ENCODE measurements around the gene CACNA1A.
A peak's percentile ranks its signal among the peaks of the same experiment; 100 is the strongest.
"Not testable (repeated sequence)": the region's sequence is repeated elsewhere in the genome, so short reads cannot be mapped to it uniquely, and the experiment has no call there.

The CACNA1A gene

GRCh38 chr19:13277104-13277809 is 229.0 kb downstream of the CACNA1A start:
- peak; percentile 48 for DNase-seq (ENCODE audit: low read depth)

GRCh38 chr19:13275016-13275722 is 231.1 kb downstream of the CACNA1A start:
- DNase-seq (ENCODE audit: low read depth): peak; percentile 33

DNA sequence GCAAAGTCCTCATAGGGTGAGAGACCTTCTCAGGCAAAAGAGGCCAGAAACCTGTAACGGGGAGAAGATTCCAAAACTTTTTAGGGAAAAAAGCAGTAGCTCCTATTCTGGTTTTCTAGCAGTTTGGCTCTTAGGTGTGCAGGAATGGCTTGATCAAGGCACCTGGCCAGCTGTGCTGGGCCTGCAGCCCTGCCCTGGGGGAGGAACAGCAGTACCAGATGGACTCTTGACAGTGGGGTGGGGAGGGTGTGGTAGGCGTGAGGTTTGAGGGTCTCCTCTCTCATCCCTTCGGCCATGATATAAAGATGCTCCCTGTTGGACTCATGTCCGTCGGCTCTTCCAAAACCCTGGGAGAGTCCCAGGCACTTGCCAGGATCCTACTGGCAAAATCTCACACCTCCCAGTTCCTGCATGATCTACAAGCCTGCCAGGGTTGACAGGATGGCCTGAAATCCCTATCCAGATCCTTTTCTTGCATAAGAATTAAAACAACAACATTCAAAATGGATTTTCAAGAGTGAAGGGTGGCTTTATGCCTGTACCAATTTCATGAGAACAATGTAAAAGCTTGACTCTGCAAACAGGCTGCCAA is 235.7 kb downstream of the CACNA1A start:
- no peak for DNase-seq (ENCODE audit: low read depth)

DNA sequence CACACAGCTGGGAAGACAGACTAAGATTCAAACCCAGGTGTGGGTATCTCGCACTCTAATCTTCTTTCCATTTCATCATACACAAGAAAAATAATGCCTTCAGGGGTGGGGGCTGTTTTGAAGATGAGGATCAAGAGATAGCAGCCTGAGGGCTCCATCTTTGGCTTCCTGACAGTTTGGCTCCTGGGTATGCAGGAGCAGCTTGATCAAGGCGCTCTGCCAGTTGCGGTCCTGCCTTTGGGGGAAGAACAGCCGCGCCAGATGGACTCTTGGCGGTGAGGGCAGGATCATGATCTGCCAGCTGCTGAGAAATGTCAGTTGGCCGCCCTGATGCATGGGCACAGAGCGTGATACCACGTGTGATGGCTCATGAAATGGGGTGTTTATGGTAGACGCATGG is 236.9 kb downstream of the CACNA1A start:
- no peak for DNase-seq (ENCODE audit: low read depth)

GRCh38 chr19:13267889-13268288 is 238.4 kb downstream of the CACNA1A start:
- no peak for DNase-seq (ENCODE audit: low read depth)

GRCh38 chr19:13267131-13267530 is 239.1 kb downstream of the CACNA1A start:
- DNase-seq (ENCODE audit: low read depth): no peak

DNA sequence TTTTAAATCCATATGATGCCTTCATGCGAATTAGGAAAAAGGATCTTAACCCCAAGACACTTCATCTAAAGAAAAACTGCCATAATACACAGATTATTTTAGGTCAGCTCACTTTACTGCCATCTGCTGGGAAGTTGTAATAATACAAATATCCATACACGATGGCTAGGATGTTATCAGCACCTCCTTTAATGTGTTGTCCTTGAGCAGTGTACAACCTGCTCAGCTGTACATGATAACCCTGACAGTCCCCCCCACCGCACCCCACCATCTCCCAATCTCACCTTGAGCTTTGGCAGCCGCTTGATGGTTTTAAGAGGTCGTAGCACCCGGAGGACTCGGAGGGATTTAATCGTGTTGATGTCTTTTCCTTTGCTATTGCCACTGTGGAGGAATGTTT is 243.8 kb downstream of the CACNA1A start:
- DNase-seq (ENCODE audit: low read depth): no peak

- DNase-seq (ENCODE audit: low read depth): no peak
Measured at GRCh38 chr19:13260883-13261653, 245.2 kb downstream of the CACNA1A start.

DNA sequence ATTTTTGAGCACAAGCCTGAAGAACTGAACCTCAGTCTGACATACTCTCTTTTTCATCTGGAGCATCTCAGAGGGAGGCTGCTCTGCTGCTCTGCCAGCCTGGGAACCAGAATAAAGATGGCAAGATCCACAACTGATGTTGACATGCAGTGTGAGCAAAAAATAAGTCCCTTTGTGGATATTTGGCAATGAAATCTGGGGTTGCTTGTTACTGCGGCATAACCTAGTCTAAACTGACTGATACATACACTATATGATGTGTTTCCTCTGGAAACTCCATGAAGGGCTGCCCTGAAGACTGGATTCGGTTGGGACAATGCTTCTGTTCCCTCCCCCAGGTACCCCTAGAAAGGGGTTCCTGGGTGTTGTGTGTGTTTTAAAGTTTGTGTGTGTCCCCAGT is 249.4 kb downstream of the CACNA1A start:
- no peak for DNase-seq (ENCODE audit: low read depth)

GRCh38 chr19:13256398-13256797 is 249.9 kb downstream of the CACNA1A start:
- not testable (repeated sequence) for DNase-seq (ENCODE audit: low read depth)

GRCh38 chr19:13255719-13256059 is 250.6 kb downstream of the CACNA1A start:
- no peak for DNase-seq (ENCODE audit: low read depth)

GRCh38 chr19:13255041-13255718 is 251.1 kb downstream of the CACNA1A start:
- no peak for DNase-seq (ENCODE audit: low read depth)

- DNase-seq (ENCODE audit: low read depth): no peak
Measured at GRCh38 chr19:13252569-13253335, 253.5 kb downstream of the CACNA1A start.

- no peak for DNase-seq (ENCODE audit: low read depth)
Measured at GRCh38 chr19:13244920-13245319, 261.4 kb downstream of the CACNA1A start.

GRCh38 chr19:13241231-13242104 is 264.8 kb downstream of the CACNA1A start:
- no peak for DNase-seq (ENCODE audit: low read depth)

DNA sequence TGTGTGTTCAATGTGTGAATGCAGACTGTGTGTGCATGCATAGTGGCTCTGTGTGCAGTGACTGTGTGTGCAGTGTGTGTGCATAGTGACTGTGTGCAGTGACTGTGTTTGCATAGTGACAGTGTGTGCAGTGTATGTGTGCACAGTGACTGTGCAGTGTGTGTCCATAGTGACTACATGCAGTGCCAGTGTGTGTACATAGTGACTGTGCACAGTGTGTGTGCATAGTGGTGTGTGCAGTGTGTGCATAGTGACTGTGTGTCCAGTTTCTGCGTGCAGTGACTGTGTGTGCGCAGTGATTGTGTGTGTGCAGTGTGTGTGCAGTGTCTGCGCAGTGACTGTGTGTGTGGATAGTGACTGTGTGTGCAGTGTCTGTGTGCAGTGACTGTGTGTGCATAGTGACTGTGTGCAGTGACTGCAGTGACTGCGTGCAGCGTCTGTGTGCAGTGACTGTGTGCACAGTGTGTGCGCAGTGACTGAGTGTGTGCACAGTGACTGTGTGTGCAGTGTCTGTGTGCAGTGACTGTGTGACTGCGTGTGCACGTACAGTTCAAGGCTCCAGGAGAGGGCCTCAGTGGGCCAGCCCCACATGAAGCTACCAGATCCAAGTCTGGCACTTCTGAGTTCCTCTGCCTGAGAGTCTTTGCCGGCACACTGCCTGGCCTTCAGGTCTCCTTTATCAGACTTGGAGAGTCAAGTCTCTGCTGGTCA is 265.8 kb downstream of the CACNA1A start:
- no peak for DNase-seq (ENCODE audit: low read depth)

DNA sequence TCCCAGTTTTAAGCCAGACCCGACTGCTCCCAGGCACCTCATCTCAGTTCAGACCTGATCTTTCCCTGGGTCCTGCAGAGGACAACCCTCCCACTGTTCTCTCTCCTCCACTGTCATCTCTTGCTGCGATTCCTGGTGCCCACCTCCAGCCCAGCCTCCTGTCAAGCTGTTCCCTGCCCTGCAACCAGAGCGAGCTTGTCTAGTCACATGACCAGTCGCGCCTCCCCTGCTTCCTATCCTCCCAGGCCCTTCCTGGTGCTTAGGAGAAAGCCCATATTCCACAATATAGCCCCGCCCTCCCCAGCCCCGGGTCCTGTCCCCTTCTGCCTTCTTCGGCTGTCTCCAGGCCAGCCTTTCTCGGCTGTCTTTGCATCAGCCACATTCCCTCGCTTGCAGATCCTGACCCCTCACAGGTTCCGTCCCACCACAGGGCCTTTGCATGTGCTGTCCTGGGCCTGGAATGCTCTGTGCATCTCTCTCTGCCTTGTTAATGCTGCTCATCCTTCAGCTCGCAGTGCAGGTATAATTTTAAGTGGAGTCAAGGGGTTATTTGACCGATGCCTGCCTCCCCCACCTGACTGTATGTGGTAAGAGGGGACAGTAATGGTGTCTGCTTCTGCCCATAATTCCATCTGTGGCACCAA is 267.3 kb downstream of the CACNA1A start:
- DNase-seq (ENCODE audit: low read depth): no peak

DNA sequence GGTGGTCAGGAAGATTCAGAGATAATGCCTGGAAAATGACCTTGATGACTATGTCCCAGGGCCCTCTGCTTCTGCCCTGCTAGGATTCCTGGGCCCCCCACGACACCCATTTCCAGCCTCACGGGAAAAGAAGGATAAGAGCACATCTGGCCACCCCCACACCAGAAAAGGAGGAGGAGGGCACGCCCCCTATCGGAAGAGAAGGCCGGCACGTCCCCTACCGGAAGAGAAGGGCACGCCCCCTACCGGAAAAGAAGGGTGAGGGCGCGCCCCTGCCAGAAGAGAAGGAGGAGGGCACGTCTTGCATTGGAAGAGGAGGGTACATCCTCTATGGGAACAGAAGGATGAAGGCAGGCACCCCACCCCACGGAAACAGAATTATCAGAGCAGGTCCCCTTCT is 271.8 kb downstream of the CACNA1A start:
- DNase-seq (ENCODE audit: low read depth): no peak

- DNase-seq (ENCODE audit: low read depth): no peak
Measured at GRCh38 chr19:13231663-13232062, 274.6 kb downstream of the CACNA1A start.
